GM21367 (cell line): Measurements from ENCODE around the gene DEPDC4.

ENCODE experiments used
- ATAC-seq: cut with Tn5 transposase; IDR thresholded peaks from one replicate; pipeline ENCODE4 v1.9.1; 2021; ENCODE audit not compliant: unreplicated experiment

The DEPDC4 gene

GRCh38 chr12:100215209-100215608 lies 51.7 kb downstream of the DEPDC4 start:
- no peak for ATAC-seq

GRCh38 chr12:100214518-100214917 lies 52.4 kb downstream of the DEPDC4 start:
- ATAC-seq = no peak

GRCh38 chr12:100213016-100213891 lies 53.6 kb downstream of the DEPDC4 start:
- ATAC-seq = no peak

GRCh38 chr12:100211698-100212097 lies 55.2 kb downstream of the DEPDC4 start:
- ATAC-seq = no peak

- ATAC-seq = no peak
Observed at GRCh38 chr12:100208834-100209233, 58.0 kb downstream of the DEPDC4 start.

- no peak for ATAC-seq
Observed at GRCh38 chr12:100207311-100207710, 59.6 kb downstream of the DEPDC4 start.

- no peak for ATAC-seq
Observed at GRCh38 chr12:100201604-100202423, 65.1 kb downstream of the DEPDC4 start.

- peak; percentile 87 for ATAC-seq
Observed at GRCh38 chr12:100200463-100201181, 66.3 kb downstream of the DEPDC4 start, which contains the start of gene ACTR6. Gene ACTR6 (plus strand): TSS chr12:100200815. CDS start chr12:100200852, 37 bp downstream.

- ATAC-seq = peak; percentile 79
Observed at GRCh38 chr12:100199347-100200149, 67.3 kb downstream of the DEPDC4 start.

- ATAC-seq = no peak
Observed at GRCh38 chr12:100199023-100199346, 67.9 kb downstream of the DEPDC4 start.

GRCh38 chr12:100197486-100197885 lies 69.4 kb downstream of the DEPDC4 start:
- ATAC-seq = no peak

- ATAC-seq = no peak
Observed at GRCh38 chr12:100193085-100193484, 73.8 kb downstream of the DEPDC4 start.
